Measurements from ENCODE around the gene SAPCD2.

SAPCD2 gene

GRCh38 chr9:137028263-137029057 lies 41.9 kb downstream of the SAPCD2 start:
- DNase-seq = peak; percentile 18

GRCh38 chr9:137027369-137028262 lies 42.7 kb downstream of the SAPCD2 start, which contains the start of gene ABCA2:
Gene ABCA2, minus strand, starts transcription at chr9:137028237. Its CDS starts 97 bp downstream, at chr9:137028140.
- DNase-seq = peak; percentile 4

- no peak for DNase-seq
These were observed 43.5 kb downstream of the SAPCD2 start for GRCh38 chr9:137026828-137027227.

GRCh38 chr9:137026384-137026783 lies 44.0 kb downstream of the SAPCD2 start:
- DNase-seq = no peak

GRCh38 chr9:137025517-137025966 lies 44.8 kb downstream of the SAPCD2 start:
- peak; percentile 59 for DNase-seq

GRCh38 chr9:137023583-137023991 lies 46.8 kb downstream of the SAPCD2 start:
- no peak for DNase-seq

- no peak for DNase-seq
These were observed 47.2 kb downstream of the SAPCD2 start for GRCh38 chr9:137023157-137023556.

GRCh38 chr9:137022662-137023008 lies 47.7 kb downstream of the SAPCD2 start:
- no peak for DNase-seq

- DNase-seq = no peak
These were observed 48.2 kb downstream of the SAPCD2 start for GRCh38 chr9:137021979-137022661.

GRCh38 chr9:137021568-137021978 lies 48.8 kb downstream of the SAPCD2 start:
- DNase-seq = no peak

GRCh38 chr9:137020771-137021567 lies 49.4 kb downstream of the SAPCD2 start:
- no peak for DNase-seq

GRCh38 chr9:137019891-137020683 lies 50.3 kb downstream of the SAPCD2 start:
- no peak for DNase-seq

- no peak for DNase-seq
These were observed 51.4 kb downstream of the SAPCD2 start for GRCh38 chr9:137018761-137019559.

GRCh38 chr9:137017791-137018497 lies 52.4 kb downstream of the SAPCD2 start:
- DNase-seq = no peak

- no peak for DNase-seq
These were observed 53.3 kb downstream of the SAPCD2 start for GRCh38 chr9:137017071-137017470.

- DNase-seq = no peak
These were observed 53.9 kb downstream of the SAPCD2 start for GRCh38 chr9:137016436-137016835.

GRCh38 chr9:137015976-137016375 lies 54.4 kb downstream of the SAPCD2 start:
- DNase-seq = no peak

GRCh38 chr9:137015540-137015930 lies 54.8 kb downstream of the SAPCD2 start:
- DNase-seq = no peak

- no peak for DNase-seq
These were observed 55.4 kb downstream of the SAPCD2 start for GRCh38 chr9:137014776-137015539.
